PFSK-1 (cell line): ENCODE results near the gene ITLN1.

Experiments
- POLR2AphosphoS5 ChIP-seq: IDR thresholded peaks from 2 replicates; pipeline ENCODE4 v1.6.1; 2012; ENCODE audit warnings: low read depth, mild to moderate bottlenecking, control low read depth, low read length, moderate library complexity
- REST ChIP-seq, 2 experiments: IDR thresholded peaks; 2 replicates each; pipeline versions ENCODE4 v1.6.1 to v1.8.0; 2011 to 2012; ENCODE audit warnings: low read depth in 2 of 2, low read length in 2 of 2, control low read depth in 1 of 2, inconsistent platforms in 1 of 2, mild to moderate bottlenecking in 1 of 2, moderate library complexity in 1 of 2; ENCODE audit not compliant: insufficient read depth in 1 of 2
- TAF1 ChIP-seq: IDR thresholded peaks from 2 replicates; pipeline ENCODE4 v1.6.1; 2012; ENCODE audit warnings: low read length, control low read depth, borderline replicate concordance; ENCODE audit not compliant: insufficient read depth

GRCh38 chr1:160874935-160875334 lies 10.0 kb downstream of the ITLN1 start:
- TF ChIP-seq TAF1 (no peak), REST (IDR thresholded peaks at IDR 0.05; ENCODE audit: insufficient read depth in 1 of 2, low read depth in 2 of 2, low read length in 2 of 2) (no peak), POLR2AphosphoS5 (no peak)
